ENCODE results near the gene UBTD1. TPM values are rescaled to one million over a fixed set of nuclear protein-coding genes. Genes with fewer than 3 reads are reported as not detected.
A peak's percentile ranks its signal among the peaks of the same experiment; 100 is the strongest.

The UBTD1 gene
- total and polyA plus RNA-seq, 4 donors, result 26.3 to 70.4 (median 42.9) TPM

DNA sequence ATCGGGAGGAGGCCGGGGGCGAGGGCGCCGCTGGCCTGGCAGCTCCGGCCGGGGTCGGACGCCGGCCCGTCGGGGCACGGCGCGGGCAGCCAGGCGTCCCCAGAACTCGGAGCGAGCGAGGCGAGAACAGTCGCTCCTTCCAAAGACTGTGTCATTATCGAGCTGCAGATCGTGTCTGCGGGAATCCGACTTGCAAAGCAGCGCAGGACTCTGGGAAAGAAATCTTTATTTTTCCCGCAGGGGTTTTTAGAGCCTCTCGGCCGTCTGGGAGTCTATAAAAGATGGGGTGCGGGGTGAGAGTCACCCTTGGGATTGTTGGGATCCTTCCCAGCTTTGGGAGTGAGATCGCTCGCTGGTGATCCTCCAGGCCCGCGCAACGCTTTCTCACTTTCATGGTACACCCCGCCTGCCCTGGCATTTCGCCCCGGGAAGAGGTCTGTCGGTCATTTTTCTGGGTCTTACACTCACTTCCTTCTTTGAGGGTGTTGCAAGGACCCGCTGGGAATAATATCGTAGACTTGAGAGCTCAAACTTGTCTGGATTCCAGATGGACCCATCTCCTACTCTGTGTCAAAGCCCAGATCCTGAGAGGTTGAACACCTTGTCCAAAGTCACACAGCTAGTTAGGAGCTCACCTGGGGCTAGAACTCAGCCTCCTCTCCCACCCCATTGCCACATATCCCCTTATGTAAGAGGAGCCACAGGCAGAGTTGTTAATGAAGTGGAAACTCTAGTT is 1.0 kb downstream of the UBTD1 start:
- peak overlapping the region; percentile 26 to 34 for H3K9ac ChIP-seq (ENCODE audit: insufficient read depth in 1 of 2, low read length in 2 of 2)
- peak; percentile 65 to 75 (median 69) for DNase-seq
- peaks cover 0 to 3% (median 0%) of the 10 kb centered on the region in 4 donors for H3K36me3 ChIP-seq (ENCODE audit: control insufficient read depth in 4 of 4, insufficient read depth in 4 of 4, low read length in 4 of 4)

GRCh38 chr10:97500297-97500575 is 1.5 kb downstream of the UBTD1 start:
- peaks cover 8 to 20% (median 10%) of the 10 kb centered on the region in 5 donors for H3K4me1 ChIP-seq (ENCODE audit: control insufficient read depth in 5 of 5, insufficient read depth in 5 of 5, low read length in 5 of 5)
- WGBS, 2 donors, result 23 to 34% methylated on average over 2 of the region's 2 CpGs

More for the DNA sequence above, 1.0 kb downstream of the UBTD1 start:
- Histone ChIP-seq H3K27me3 (ENCODE audit: control insufficient read depth in 3 of 3, insufficient read depth in 3 of 3, low read length in 2 of 3) (no peaks in the 10 kb centered on the region), H3K9me3 (ENCODE audit: control insufficient read depth in 4 of 4, insufficient read depth in 3 of 4, low read length in 3 of 4) (no peaks in the 10 kb centered on the region), H3K27ac (ENCODE audit: low read depth in 1 of 2, low read length in 1 of 2) (peak overlapping the region; percentile 96 to 98), H3K4me3 (peak overlapping the region; percentile 83), H3K4me1 (ENCODE audit: control insufficient read depth in 5 of 5, insufficient read depth in 5 of 5, low read length in 5 of 5) (peaks cover 11 to 21% (median 16%) of the 10 kb centered on the region in 5 donors)
- no peak for TF ChIP-seq CTCF (IDR thresholded peaks at IDR 0.05; ENCODE audit: control extremely low read depth, extremely low read depth)
- ATAC-seq (ENCODE audit: insufficient read depth, low FRiP score), result no peak
- WGBS, 2 donors, result 1% methylated on average over 41 of the region's 41 CpGs

GRCh38 chr10:97502916-97503315 is 4.2 kb downstream of the UBTD1 start:
- no peaks in the 10 kb centered on the region for H3K27me3 ChIP-seq (ENCODE audit: control insufficient read depth in 3 of 3, insufficient read depth in 3 of 3, low read length in 2 of 3)
- H3K4me1 ChIP-seq (ENCODE audit: control insufficient read depth in 5 of 5, insufficient read depth in 5 of 5, low read length in 5 of 5), result peaks cover 2 to 17% (median 9%) of the 10 kb centered on the region in 5 donors
- WGBS, 2 donors, result 78 to 96% methylated on average over 6 of the region's 6 CpGs
- no peak for TF ChIP-seq CTCF (IDR thresholded peaks at IDR 0.05; ENCODE audit: control extremely low read depth, extremely low read depth)
- ATAC-seq (ENCODE audit: insufficient read depth, low FRiP score) (no peak), DNase-seq (no peak)
- H3K4me3 ChIP-seq, result no peak overlapping the region
- no peak overlapping the region for H3K9ac ChIP-seq (ENCODE audit: insufficient read depth in 1 of 2, low read length in 2 of 2)
- no peak overlapping the region for H3K27ac ChIP-seq (ENCODE audit: low read depth in 1 of 2, low read length in 1 of 2)
- H3K9me3 ChIP-seq (ENCODE audit: control insufficient read depth in 4 of 4, insufficient read depth in 3 of 4, low read length in 3 of 4), result no peaks in the 10 kb centered on the region
- H3K36me3 ChIP-seq (ENCODE audit: control insufficient read depth in 4 of 4, insufficient read depth in 4 of 4, low read length in 4 of 4), result peaks cover 0 to 3% (median 0%) of the 10 kb centered on the region in 4 donors

More at GRCh38 chr10:97500297-97500575, 1.5 kb downstream of the UBTD1 start:
- no peak overlapping the region for H3K4me3 ChIP-seq
- peak in 1 of 3 donors; percentile 24 for DNase-seq
- H3K9ac ChIP-seq (ENCODE audit: insufficient read depth in 1 of 2, low read length in 2 of 2), result no peak overlapping the region
- no peaks in the 10 kb centered on the region for H3K27me3 ChIP-seq (ENCODE audit: control insufficient read depth in 3 of 3, insufficient read depth in 3 of 3, low read length in 2 of 3)
- no peaks in the 10 kb centered on the region for H3K9me3 ChIP-seq (ENCODE audit: control insufficient read depth in 4 of 4, insufficient read depth in 3 of 4, low read length in 3 of 4)
- H3K36me3 ChIP-seq (ENCODE audit: control insufficient read depth in 4 of 4, insufficient read depth in 4 of 4, low read length in 4 of 4), result peaks cover 0 to 3% (median 0%) of the 10 kb centered on the region in 4 donors
- TF ChIP-seq CTCF (IDR thresholded peaks at IDR 0.05; ENCODE audit: control extremely low read depth, extremely low read depth), result no peak
- no peak for ATAC-seq (ENCODE audit: insufficient read depth, low FRiP score)
- H3K27ac ChIP-seq (ENCODE audit: low read depth in 1 of 2, low read length in 1 of 2), result peak overlapping the region; percentile 96 to 98

Measured in lung (tissue), 12 donors.